Type B pancreatic cell (in vitro differentiated cells): ENCODE measurements around the gene SUSD1. TPM values are rescaled to one million over a fixed set of nuclear protein-coding genes. Genes with fewer than 3 reads are reported as not detected.

Experiments used
- DNase-seq: peaks from one replicate; pipeline ENCODE4 v3.0.0; 2021; ENCODE audit warnings: mixed read lengths; ENCODE audit not compliant: unreplicated experiment; ENCODE audit errors: extremely low spot score
- H3K27ac Mint-ChIP-seq: 2 replicates; pipeline ENCODE4 v1.8.0; 2021; ENCODE audit warnings: mild to moderate bottlenecking, mixed read lengths
- H3K27me3 Mint-ChIP-seq: 2 replicates; pipeline ENCODE4 v1.8.0; 2021; ENCODE audit warnings: mixed read lengths
- H3K36me3 Mint-ChIP-seq: 2 replicates; pipeline ENCODE4 v1.8.0; 2021; ENCODE audit warnings: mixed read lengths
- H3K4me1 Mint-ChIP-seq: one replicate; pipeline ENCODE4 v1.8.0; 2021; ENCODE audit warnings: mixed read lengths; ENCODE audit not compliant: unreplicated experiment
- H3K4me3 Mint-ChIP-seq: 2 replicates; pipeline ENCODE4 v1.8.0; 2021; ENCODE audit warnings: mild to moderate bottlenecking, mixed read lengths
- H3K9me3 Mint-ChIP-seq: 2 replicates; pipeline ENCODE4 v1.8.0; 2021; ENCODE audit warnings: mixed read lengths
- CTCF ChIP-seq: fragments of 200-600 bp; sonication (generic); conservative IDR thresholded peaks from 2 replicates; pipeline ENCODE4 v1.5.0; 2021; ENCODE audit warnings: antibody characterized with exemption, mild to moderate bottlenecking
- total RNA-seq: library from RNA; stranded (reverse); gene quantifications from 2 replicates; pipeline ENCODE4 v1.2.1, GENCODE V29; 2021; ENCODE audit warnings: low replicate concordance

Gene SUSD1
- total RNA-seq, 1 donor from 2014 or later = 16.3 TPM

- TF ChIP-seq CTCF = no peak
- Mint-ChIP-seq H3K9me3 (peaks cover 7% of the 10 kb centered on the region), H3K4me3 (peak overlapping the region; percentile 67), H3K27ac (peak overlapping the region; percentile 84), H3K36me3 (peaks cover 31% of the 10 kb centered on the region), H3K4me1 (peaks cover 18% of the 10 kb centered on the region), H3K27me3 (no peaks in the 10 kb centered on the region)
- DNase-seq = no peak
These were observed 133.4 kb downstream of the SUSD1 start for GRCh38 chr9:112041536-112042243.

GRCh38 chr9:112041199-112041535 lies 133.9 kb downstream of the SUSD1 start:
- no peak for DNase-seq
- peaks cover 7% of the 10 kb centered on the region for H3K9me3 Mint-ChIP-seq
- peaks cover 31% of the 10 kb centered on the region for H3K36me3 Mint-ChIP-seq
- H3K27me3 Mint-ChIP-seq = no peaks in the 10 kb centered on the region
- H3K4me1 Mint-ChIP-seq = peaks cover 18% of the 10 kb centered on the region
- no peak overlapping the region for H3K4me3 Mint-ChIP-seq
- no peak overlapping the region for H3K27ac Mint-ChIP-seq
- TF ChIP-seq CTCF = no peak

GRCh38 chr9:112038017-112038408 lies 137.1 kb downstream of the SUSD1 start:
- TF ChIP-seq CTCF = no peak
- Mint-ChIP-seq H3K9me3 (peaks cover 7% of the 10 kb centered on the region), H3K27me3 (no peaks in the 10 kb centered on the region), H3K4me3 (no peak overlapping the region), H3K36me3 (peaks cover 35% of the 10 kb centered on the region), H3K27ac (no peak overlapping the region), H3K4me1 (peaks cover 18% of the 10 kb centered on the region)
- no peak for DNase-seq

- Mint-ChIP-seq H3K27me3 (no peaks in the 10 kb centered on the region), H3K27ac (peak overlapping the region; percentile 18), H3K36me3 (peaks cover 35% of the 10 kb centered on the region), H3K4me1 (peaks cover 15% of the 10 kb centered on the region), H3K4me3 (no peak overlapping the region), H3K9me3 (peaks cover 7% of the 10 kb centered on the region)
- no peak for TF ChIP-seq CTCF
- DNase-seq = no peak
These were observed 137.6 kb downstream of the SUSD1 start for GRCh38 chr9:112037281-112038016.

GRCh38 chr9:112035166-112035826 lies 139.8 kb downstream of the SUSD1 start:
- no peak for TF ChIP-seq CTCF
- Mint-ChIP-seq H3K36me3 (peaks cover 27% of the 10 kb centered on the region), H3K9me3 (no peaks in the 10 kb centered on the region), H3K4me1 (peaks cover 6% of the 10 kb centered on the region), H3K4me3 (no peak overlapping the region), H3K27me3 (no peaks in the 10 kb centered on the region), H3K27ac (no peak overlapping the region)
- no peak for DNase-seq
